Measurements from ENCODE around the gene SFTPB.

GRCh38 chr2:85621338-85621737 is 46.7 kb downstream of the SFTPB start:
- TF ChIP-seq, protein P1, sequence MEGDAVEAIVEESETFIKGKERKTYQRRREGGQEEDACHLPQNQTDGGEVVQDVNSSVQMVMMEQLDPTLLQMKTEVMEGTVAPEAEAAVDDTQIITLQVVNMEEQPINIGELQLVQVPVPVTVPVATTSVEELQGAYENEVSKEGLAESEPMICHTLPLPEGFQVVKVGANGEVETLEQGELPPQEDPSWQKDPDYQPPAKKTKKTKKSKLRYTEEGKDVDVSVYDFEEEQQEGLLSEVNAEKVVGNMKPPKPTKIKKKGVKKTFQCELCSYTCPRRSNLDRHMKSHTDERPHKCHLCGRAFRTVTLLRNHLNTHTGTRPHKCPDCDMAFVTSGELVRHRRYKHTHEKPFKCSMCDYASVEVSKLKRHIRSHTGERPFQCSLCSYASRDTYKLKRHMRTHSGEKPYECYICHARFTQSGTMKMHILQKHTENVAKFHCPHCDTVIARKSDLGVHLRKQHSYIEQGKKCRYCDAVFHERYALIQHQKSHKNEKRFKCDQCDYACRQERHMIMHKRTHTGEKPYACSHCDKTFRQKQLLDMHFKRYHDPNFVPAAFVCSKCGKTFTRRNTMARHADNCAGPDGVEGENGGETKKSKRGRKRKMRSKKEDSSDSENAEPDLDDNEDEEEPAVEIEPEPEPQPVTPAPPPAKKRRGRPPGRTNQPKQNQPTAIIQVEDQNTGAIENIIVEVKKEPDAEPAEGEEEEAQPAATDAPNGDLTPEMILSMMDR (IDR thresholded peaks at IDR 0.05) = no peak
- no peak for TF ChIP-seq POLR2AphosphoS5 (IDR thresholded peaks at IDR 0.05; ENCODE audit: insufficient read depth in 1 of 2, low read depth in 1 of 2)
- TF ChIP-seq POLR2A (IDR thresholded peaks at IDR 0.05) = no peak

Data from vagina (tissue), 2 donors.